SK-N-MC (cell line): ENCODE measurements around the gene ATP10B.

Source experiments
- EZH2 ChIP-seq: fragments of 200-600 bp; sonication (generic); IDR thresholded peaks from one replicate; pipeline ENCODE4 v1.6.1; 2017; ENCODE audit warnings: antibody characterized with exemption
- FOXP2 ChIP-seq: optimal IDR thresholded peaks from 2 replicates; pipeline ENCODE3; 2011; ENCODE audit warnings: mild to moderate bottlenecking, moderate library complexity; ENCODE audit not compliant: insufficient read depth; ENCODE audit errors: extremely low read length, control extremely low read depth
- POLR2AphosphoS5 ChIP-seq: IDR thresholded peaks from 2 replicates; pipeline ENCODE4 v1.6.1; 2012; ENCODE audit warnings: mild to moderate bottlenecking, low read depth, low read length, borderline replicate concordance

DNA sequence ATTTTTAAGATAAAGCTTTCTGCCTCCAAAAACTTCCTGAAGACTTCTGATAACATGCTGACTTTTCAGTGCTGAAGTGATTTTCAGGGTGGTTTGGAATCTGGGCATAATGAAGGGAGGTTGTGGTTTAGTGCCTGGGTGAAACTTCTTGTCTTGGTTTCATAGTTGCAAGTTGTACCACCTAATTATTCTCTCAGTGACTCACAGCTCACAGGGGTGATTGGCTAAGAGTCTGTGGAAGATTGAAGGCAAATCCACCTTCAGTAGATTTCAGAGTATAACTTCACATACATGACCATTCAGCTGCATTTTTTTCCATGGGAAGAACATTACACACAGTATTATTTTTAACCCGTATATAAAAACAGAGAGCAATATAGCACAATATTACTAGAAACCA lies 230.5 kb downstream of the ATP10B start:
- no peak for TF ChIP-seq EZH2
- no peak for TF ChIP-seq POLR2AphosphoS5
- no peak for TF ChIP-seq FOXP2
